Measurements from ENCODE around the gene CMC4. TPM values are rescaled to one million over a fixed set of nuclear protein-coding genes. Genes with fewer than 3 reads are reported as not detected.

CMC4 gene
- total RNA-seq, 1 donor from 2014 or later, result 6.9 TPM

- no peak for TF ChIP-seq CTCF (IDR thresholded peaks at IDR 0.05)
- H3K36me3 ChIP-seq, result peaks cover 16% of the 10 kb centered on the region
- H3K4me3 ChIP-seq, result no peak overlapping the region
- H3K27ac ChIP-seq, result no peak overlapping the region
- no peaks in the 10 kb centered on the region for H3K9me3 ChIP-seq
- H3K27me3 ChIP-seq (ENCODE audit: low read depth), result no peaks in the 10 kb centered on the region
- no peak for ATAC-seq
- DNase-seq, result no peak
- H3K4me1 ChIP-seq, result no peaks in the 10 kb centered on the region
- intact Hi-C loops (cut with DNase I), result no loop called here
These were observed 17.3 kb downstream of the CMC4 start for GRCh38 chrX:155053656-155054055.

- H3K4me3 ChIP-seq, result no peak overlapping the region
- no peak for ATAC-seq
- intact Hi-C loops (cut with DNase I), result no loop called here
- no peaks in the 10 kb centered on the region for H3K9me3 ChIP-seq
- no peak for TF ChIP-seq CTCF (IDR thresholded peaks at IDR 0.05)
- no peaks in the 10 kb centered on the region for H3K27me3 ChIP-seq (ENCODE audit: low read depth)
- no peaks in the 10 kb centered on the region for H3K4me1 ChIP-seq
- H3K27ac ChIP-seq, result no peak overlapping the region
- no peak for DNase-seq
- H3K36me3 ChIP-seq, result peaks cover 16% of the 10 kb centered on the region
These were observed 18.0 kb downstream of the CMC4 start for GRCh38 chrX:155052738-155053498.

- Histone ChIP-seq H3K4me1 (no peaks in the 10 kb centered on the region), H3K27me3 (ENCODE audit: low read depth) (no peaks in the 10 kb centered on the region), H3K27ac (no peak overlapping the region), H3K4me3 (no peak overlapping the region), H3K9me3 (no peaks in the 10 kb centered on the region), H3K36me3 (peaks cover 21% of the 10 kb centered on the region)
- TF ChIP-seq CTCF (IDR thresholded peaks at IDR 0.05), result peak; percentile 47
- ATAC-seq (peak in 1 of 2 donors; percentile 58), DNase-seq (no peak)
- intact Hi-C loops (cut with DNase I), result no loop called here
These were observed 21.8 kb downstream of the CMC4 start for GRCh38 chrX:155048977-155049619.

- intact Hi-C loops (cut with DNase I), result no loop called here
- no peak for TF ChIP-seq CTCF (IDR thresholded peaks at IDR 0.05)
- Histone ChIP-seq H3K36me3 (peaks cover 11% of the 10 kb centered on the region), H3K4me3 (no peak overlapping the region), H3K27ac (no peak overlapping the region), H3K9me3 (no peaks in the 10 kb centered on the region), H3K27me3 (ENCODE audit: low read depth) (no peaks in the 10 kb centered on the region), H3K4me1 (no peaks in the 10 kb centered on the region)
- DNase-seq, result no peak
- ATAC-seq, result no peak
These were observed 24.0 kb downstream of the CMC4 start for GRCh38 chrX:155046811-155047528.

GRCh38 chrX:155046129-155046810 lies 24.7 kb downstream of the CMC4 start:
- no peak overlapping the region for H3K4me3 ChIP-seq
- no peak for TF ChIP-seq CTCF (IDR thresholded peaks at IDR 0.05)
- no peak overlapping the region for H3K27ac ChIP-seq
- DNase-seq (no peak), ATAC-seq (no peak)
- no peaks in the 10 kb centered on the region for H3K4me1 ChIP-seq
- intact Hi-C loops (cut with DNase I), result no loop called here
- H3K36me3 ChIP-seq, result peaks cover 6% of the 10 kb centered on the region
- H3K9me3 ChIP-seq, result no peaks in the 10 kb centered on the region
- H3K27me3 ChIP-seq (ENCODE audit: low read depth), result no peaks in the 10 kb centered on the region

Measured in lower lobe of right lung (tissue), 2 donors.